ENCODE results near the gene MAGIX. TPM values are rescaled to one million over a fixed set of nuclear protein-coding genes. Genes with fewer than 3 reads are reported as not detected.

The MAGIX gene
- total and polyA plus RNA-seq, 2 experiments from 2014 or later: 3.2 to 6.8 TPM

DNA sequence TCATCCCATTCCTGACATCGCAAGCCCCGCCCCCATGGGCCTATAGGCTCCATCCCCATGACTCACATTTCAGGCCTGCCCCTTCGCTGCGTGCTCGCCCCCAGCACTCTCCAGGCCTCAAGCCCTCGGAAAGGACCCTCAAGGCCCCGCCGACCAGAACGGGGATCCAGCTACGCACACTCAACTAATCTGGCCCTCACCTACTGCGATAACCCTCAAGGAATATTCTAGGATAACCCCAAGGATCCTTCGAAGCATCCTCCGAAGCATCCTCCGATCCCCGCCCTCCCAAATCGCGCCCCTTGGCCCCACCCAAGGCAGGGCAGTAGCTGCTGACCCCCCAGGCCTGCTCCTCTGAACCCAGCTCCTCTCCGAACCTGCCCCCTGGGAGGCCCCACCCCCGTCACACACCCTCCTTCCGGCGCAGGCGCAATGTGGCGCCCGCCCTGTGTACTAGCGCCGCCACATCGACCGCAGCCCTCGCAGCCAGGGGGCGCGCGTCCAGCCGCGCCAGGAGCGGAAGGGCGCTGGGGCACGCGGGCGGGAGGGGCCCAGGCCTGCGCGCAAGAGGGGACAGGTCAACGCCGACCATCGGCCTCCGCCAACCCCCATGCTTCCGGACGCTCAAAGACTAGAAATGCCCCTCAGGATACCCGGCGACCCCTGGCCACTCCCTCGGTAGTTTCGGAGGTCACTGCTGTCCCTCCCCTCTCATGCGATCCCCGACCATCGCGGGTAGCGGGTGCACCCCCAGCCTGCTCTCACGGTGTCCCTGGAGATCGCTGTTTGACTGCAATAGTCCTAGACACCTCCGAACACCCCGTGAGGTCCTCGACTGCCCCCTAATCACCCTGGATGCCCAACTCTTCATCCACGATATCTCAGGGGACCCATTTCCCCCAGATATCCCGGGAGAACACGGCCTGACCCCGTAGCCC lies 6.4 kb upstream of the MAGIX start:
- H3K36me3 ChIP-seq: no peaks in the 10 kb centered on the region
- H3K4me3 ChIP-seq: peak overlapping the region; percentile 35
- no peaks in the 10 kb centered on the region for H3K27me3 ChIP-seq
- TF ChIP-seq, protein P1, sequence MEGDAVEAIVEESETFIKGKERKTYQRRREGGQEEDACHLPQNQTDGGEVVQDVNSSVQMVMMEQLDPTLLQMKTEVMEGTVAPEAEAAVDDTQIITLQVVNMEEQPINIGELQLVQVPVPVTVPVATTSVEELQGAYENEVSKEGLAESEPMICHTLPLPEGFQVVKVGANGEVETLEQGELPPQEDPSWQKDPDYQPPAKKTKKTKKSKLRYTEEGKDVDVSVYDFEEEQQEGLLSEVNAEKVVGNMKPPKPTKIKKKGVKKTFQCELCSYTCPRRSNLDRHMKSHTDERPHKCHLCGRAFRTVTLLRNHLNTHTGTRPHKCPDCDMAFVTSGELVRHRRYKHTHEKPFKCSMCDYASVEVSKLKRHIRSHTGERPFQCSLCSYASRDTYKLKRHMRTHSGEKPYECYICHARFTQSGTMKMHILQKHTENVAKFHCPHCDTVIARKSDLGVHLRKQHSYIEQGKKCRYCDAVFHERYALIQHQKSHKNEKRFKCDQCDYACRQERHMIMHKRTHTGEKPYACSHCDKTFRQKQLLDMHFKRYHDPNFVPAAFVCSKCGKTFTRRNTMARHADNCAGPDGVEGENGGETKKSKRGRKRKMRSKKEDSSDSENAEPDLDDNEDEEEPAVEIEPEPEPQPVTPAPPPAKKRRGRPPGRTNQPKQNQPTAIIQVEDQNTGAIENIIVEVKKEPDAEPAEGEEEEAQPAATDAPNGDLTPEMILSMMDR (IDR thresholded peaks at IDR 0.05; ENCODE audit: low read depth, low read length): peak; percentile 62
- DNase-seq (ENCODE audit: low read depth in 1 of 2, low spot score in 1 of 2): peak; percentile 89 to 93
- no peaks in the 10 kb centered on the region for H3K4me1 ChIP-seq (ENCODE audit: low read depth)
- no peaks in the 10 kb centered on the region for H3K9me3 ChIP-seq (ENCODE audit: low read depth)
- peak overlapping the region; percentile 98 for H3K27ac ChIP-seq

DNA sequence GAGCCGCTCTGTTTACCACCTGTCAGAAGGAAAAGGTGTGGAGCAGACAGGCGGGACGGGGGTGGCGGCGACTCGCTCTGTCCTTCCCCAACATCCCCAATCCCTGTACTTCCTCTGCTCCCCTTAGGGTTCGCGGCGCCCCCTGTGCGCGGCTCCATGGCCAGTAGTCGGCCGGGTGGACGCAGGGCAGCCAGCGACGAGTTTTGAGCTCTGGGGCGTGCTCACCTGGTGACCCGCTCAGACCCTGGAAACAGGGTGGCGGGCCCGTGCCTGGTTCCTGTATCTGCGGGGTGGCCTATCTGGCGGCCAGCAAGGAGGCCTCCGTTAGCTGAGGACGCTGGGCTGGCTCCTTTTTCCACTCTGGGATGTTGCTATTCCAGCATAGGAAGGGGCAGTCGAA lies 5.4 kb upstream of the MAGIX start:
- H3K27me3 ChIP-seq: no peaks in the 10 kb centered on the region
- H3K9me3 ChIP-seq (ENCODE audit: low read depth): no peaks in the 10 kb centered on the region
- TF ChIP-seq, protein P1 (IDR thresholded peaks at IDR 0.05; ENCODE audit: low read depth, low read length): no peak
- no peaks in the 10 kb centered on the region for H3K4me1 ChIP-seq (ENCODE audit: low read depth)
- DNase-seq (ENCODE audit: low read depth in 1 of 2, low spot score in 1 of 2): no peak
- H3K27ac ChIP-seq: no peak overlapping the region
- H3K4me3 ChIP-seq: no peak overlapping the region
- no peaks in the 10 kb centered on the region for H3K36me3 ChIP-seq

DNA sequence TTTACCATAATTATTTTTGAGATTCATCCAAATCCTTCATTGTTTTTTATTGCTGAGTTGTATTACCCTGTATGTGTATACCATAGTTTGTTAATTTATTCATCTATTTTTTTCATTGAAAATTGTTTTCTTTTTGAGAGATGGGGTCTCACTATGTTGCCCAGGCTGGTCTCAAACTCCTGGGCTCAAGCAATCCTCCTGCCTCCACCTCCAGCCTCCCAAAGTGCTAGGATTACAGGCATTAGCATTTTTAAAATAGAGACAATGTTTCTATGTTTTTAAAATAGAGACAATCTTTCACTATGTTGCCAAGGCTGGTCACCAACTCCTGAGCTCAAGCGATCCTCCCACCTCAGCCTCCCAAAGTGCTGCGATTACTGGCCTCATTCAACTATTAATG lies 1.6 kb upstream of the MAGIX start:
- no peaks in the 10 kb centered on the region for H3K27me3 ChIP-seq
- no peak overlapping the region for H3K27ac ChIP-seq
- no peaks in the 10 kb centered on the region for H3K9me3 ChIP-seq (ENCODE audit: low read depth)
- no peak for DNase-seq (ENCODE audit: low read depth in 1 of 2, low spot score in 1 of 2)
- H3K4me1 ChIP-seq (ENCODE audit: low read depth): no peaks in the 10 kb centered on the region
- TF ChIP-seq, protein P1 (IDR thresholded peaks at IDR 0.05; ENCODE audit: low read depth, low read length): no peak
- no peak overlapping the region for H3K4me3 ChIP-seq
- no peaks in the 10 kb centered on the region for H3K36me3 ChIP-seq

DNA sequence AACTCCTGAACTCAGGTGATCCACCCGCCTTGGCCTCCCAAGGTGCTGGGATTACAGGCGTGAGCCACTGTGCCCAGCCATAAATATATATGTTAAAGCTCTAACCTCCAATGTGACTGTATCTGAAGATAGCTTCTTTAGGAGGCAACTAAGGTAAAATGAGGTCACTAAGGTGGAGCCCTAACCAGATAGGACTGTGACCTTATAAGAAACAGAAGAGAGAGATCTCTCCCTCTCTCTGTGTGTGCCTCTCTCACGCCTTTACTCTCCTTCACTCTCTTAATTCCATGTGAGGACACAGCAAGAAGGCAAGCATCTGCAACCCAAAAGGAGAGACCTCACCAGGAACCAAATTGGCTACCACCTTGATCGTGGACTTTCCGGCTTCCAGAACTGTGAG lies 926 bp upstream of the MAGIX start:
- H3K27ac ChIP-seq: no peak overlapping the region
- H3K9me3 ChIP-seq (ENCODE audit: low read depth): no peaks in the 10 kb centered on the region
- TF ChIP-seq, protein P1 (IDR thresholded peaks at IDR 0.05; ENCODE audit: low read depth, low read length): no peak
- no peaks in the 10 kb centered on the region for H3K36me3 ChIP-seq
- DNase-seq (ENCODE audit: low read depth in 1 of 2, low spot score in 1 of 2): no peak
- no peak overlapping the region for H3K4me3 ChIP-seq
- no peaks in the 10 kb centered on the region for H3K27me3 ChIP-seq
- no peaks in the 10 kb centered on the region for H3K4me1 ChIP-seq (ENCODE audit: low read depth)

DNA sequence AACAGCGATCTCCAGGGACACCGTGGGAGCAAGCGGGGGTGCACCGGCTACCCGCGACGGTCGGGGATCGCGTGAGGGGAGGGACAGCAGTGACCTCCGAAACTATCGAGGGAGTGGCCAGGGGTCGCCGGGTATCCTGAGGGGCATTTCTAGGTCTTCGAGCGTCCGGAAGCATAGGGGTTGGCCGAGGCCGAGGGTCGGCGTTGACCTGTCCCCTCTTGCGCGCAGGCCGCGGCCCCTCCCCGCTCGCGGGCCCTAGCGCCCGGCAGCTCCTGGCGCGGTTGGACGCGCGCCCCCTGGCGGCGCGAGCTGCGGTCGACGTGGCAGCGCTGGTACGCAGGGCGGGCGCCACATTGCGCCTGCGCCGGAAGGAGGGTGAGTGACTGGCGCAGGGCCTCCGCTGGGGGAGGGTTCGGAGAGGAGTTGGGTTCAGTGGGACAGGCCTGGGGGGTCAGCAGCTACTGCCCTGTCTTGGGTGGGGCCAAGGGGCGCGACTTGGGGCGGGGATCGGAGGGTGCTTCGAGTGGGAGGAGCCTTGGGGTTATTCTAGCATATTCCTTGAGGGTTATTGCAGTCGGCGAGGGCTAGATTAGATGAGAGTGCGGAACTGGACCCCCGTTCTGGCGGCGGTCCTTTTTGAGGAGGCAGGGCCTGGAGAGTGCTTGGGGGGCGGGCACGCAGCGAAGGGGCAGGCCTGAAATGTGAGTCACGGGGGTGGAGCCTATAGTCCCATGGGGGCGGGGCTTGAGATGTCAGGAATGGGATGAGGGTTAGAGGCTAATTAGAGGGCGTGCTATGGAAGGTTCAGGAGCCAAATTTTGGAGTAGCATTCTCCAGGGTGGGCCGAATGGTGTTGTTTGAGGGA lies 1.2 kb downstream of the MAGIX start:
- H3K27ac ChIP-seq: peak overlapping the region; percentile 86
- peaks cover 11% of the 10 kb centered on the region for H3K4me1 ChIP-seq (ENCODE audit: low read depth)
- no peaks in the 10 kb centered on the region for H3K27me3 ChIP-seq
- H3K9me3 ChIP-seq (ENCODE audit: low read depth): no peaks in the 10 kb centered on the region
- H3K4me3 ChIP-seq: peak overlapping the region; percentile 16
- DNase-seq (ENCODE audit: low read depth in 1 of 2, low spot score in 1 of 2): peak; percentile 81 to 87
- TF ChIP-seq, protein P1 (IDR thresholded peaks at IDR 0.05; ENCODE audit: low read depth, low read length): peak; percentile 46
- no peaks in the 10 kb centered on the region for H3K36me3 ChIP-seq
